HEK293 (cell line): ENCODE measurements around the gene NFATC3.

Experiments used
- EGR2 ChIP-seq: fragments of 450-650 bp; formaldehyde crosslinking; IDR thresholded peaks from 2 replicates; pipeline ENCODE4 v1.5.1; 2016; ENCODE audit warnings: low read depth, missing biosample characterization, missing genetic modification characterization
- GLIS1 ChIP-seq: fragments of 450-650 bp; formaldehyde crosslinking; IDR thresholded peaks from 2 replicates; pipeline ENCODE4 v1.5.1; 2016; ENCODE audit warnings: missing biosample characterization, missing genetic modification characterization
- GLIS2 ChIP-seq: fragments of 450-650 bp; formaldehyde crosslinking; IDR thresholded peaks from 2 replicates; pipeline ENCODE4 v1.5.1; 2016; ENCODE audit warnings: missing biosample characterization, missing genetic modification characterization
- KLF1 ChIP-seq: fragments of 450-650 bp; formaldehyde crosslinking; IDR thresholded peaks from 2 replicates; pipeline ENCODE4 v1.5.1; 2016; ENCODE audit warnings: missing biosample characterization, missing genetic modification characterization
- REST ChIP-seq: fragments of 450-650 bp; formaldehyde crosslinking; IDR thresholded peaks from 2 replicates; pipeline ENCODE4 v1.5.1; 2016; ENCODE audit warnings: missing biosample characterization, missing genetic modification characterization
- SP2 ChIP-seq: fragments of 450-650 bp; formaldehyde crosslinking; IDR thresholded peaks from 2 replicates; pipeline ENCODE4 v1.5.1; 2016; ENCODE audit warnings: missing biosample characterization, missing genetic modification characterization
- SP3 ChIP-seq: fragments of 450-650 bp; formaldehyde crosslinking; IDR thresholded peaks from 2 replicates; pipeline ENCODE4 v1.5.1; 2016; ENCODE audit warnings: missing biosample characterization, missing genetic modification characterization
- ZBTB1 ChIP-seq: fragments of 450-650 bp; formaldehyde crosslinking; IDR thresholded peaks from 2 replicates; pipeline ENCODE4 v1.5.1; 2016; ENCODE audit warnings: missing biosample characterization, missing genetic modification characterization
- ZBTB49 ChIP-seq: fragments of 450-650 bp; formaldehyde crosslinking; IDR thresholded peaks from 2 replicates; pipeline ENCODE4 v1.5.1; 2016; ENCODE audit warnings: missing biosample characterization, missing genetic modification characterization, low read depth
- ZNF138 ChIP-seq: fragments of 450-650 bp; formaldehyde crosslinking; IDR thresholded peaks from 2 replicates; pipeline ENCODE4 v1.5.1; 2016; ENCODE audit warnings: missing biosample characterization, missing genetic modification characterization, borderline replicate concordance
- ZNF157 ChIP-seq: fragments of 450-650 bp; formaldehyde crosslinking; IDR thresholded peaks from 2 replicates; pipeline ENCODE4 v1.5.1; 2016; ENCODE audit warnings: missing biosample characterization, missing genetic modification characterization
- ZNF174 ChIP-seq: fragments of 450-650 bp; formaldehyde crosslinking; IDR thresholded peaks from 2 replicates; pipeline ENCODE4 v1.5.0; 2017; ENCODE audit warnings: missing biosample characterization, mild to moderate bottlenecking, missing genetic modification characterization
- ZNF211 ChIP-seq: fragments of 450-650 bp; formaldehyde crosslinking; IDR thresholded peaks from 2 replicates; pipeline ENCODE4 v1.5.1; 2016; ENCODE audit warnings: low read depth, missing biosample characterization, missing genetic modification characterization
- ZNF223 ChIP-seq: fragments of 450-650 bp; formaldehyde crosslinking; IDR thresholded peaks from 2 replicates; pipeline ENCODE4 v1.5.1; 2016; ENCODE audit warnings: missing biosample characterization, missing genetic modification characterization
- ZNF266 ChIP-seq: fragments of 450-650 bp; formaldehyde crosslinking; IDR thresholded peaks from 2 replicates; pipeline ENCODE4 v1.5.1; 2016; ENCODE audit warnings: missing biosample characterization, missing genetic modification characterization, low read depth
- ZNF341 ChIP-seq: fragments of 450-650 bp; formaldehyde crosslinking; IDR thresholded peaks from 2 replicates; pipeline ENCODE4; 2016; ENCODE audit warnings: low read depth, missing biosample characterization, missing genetic modification characterization
- ZNF366 ChIP-seq: fragments of 450-650 bp; formaldehyde crosslinking; conservative IDR thresholded peaks from 2 replicates; pipeline ENCODE4 v1.5.1; 2016; ENCODE audit warnings: missing biosample characterization, missing genetic modification characterization
- ZNF544 ChIP-seq: fragments of 450-650 bp; formaldehyde crosslinking; IDR thresholded peaks from 2 replicates; pipeline ENCODE4 v1.5.0; 2017; ENCODE audit warnings: missing biosample characterization, missing genetic modification characterization
- ZNF558 ChIP-seq: fragments of 450-650 bp; formaldehyde crosslinking; IDR thresholded peaks from 2 replicates; pipeline ENCODE4 v1.5.1; 2016; ENCODE audit warnings: missing biosample characterization, missing genetic modification characterization
- ZNF596 ChIP-seq: fragments of 450-650 bp; IDR thresholded peaks from 2 replicates; pipeline ENCODE4 v1.5.0; 2018; ENCODE audit warnings: missing biosample characterization, mild to moderate bottlenecking, missing genetic modification characterization, moderate library complexity
- ZNF639 ChIP-seq: fragments of 450-650 bp; formaldehyde crosslinking; IDR thresholded peaks from 2 replicates; pipeline ENCODE4 v1.5.1; 2016; ENCODE audit warnings: missing biosample characterization, missing genetic modification characterization
- ZNF677 ChIP-seq: fragments of 450-650 bp; IDR thresholded peaks from 2 replicates; pipeline ENCODE4 v1.5.0; 2018; ENCODE audit warnings: missing biosample characterization, mild to moderate bottlenecking, missing genetic modification characterization, moderate library complexity
- ZNF747 ChIP-seq: fragments of 450-650 bp; formaldehyde crosslinking; IDR thresholded peaks from 2 replicates; pipeline ENCODE4 v1.5.1; 2016; ENCODE audit warnings: missing biosample characterization, missing genetic modification characterization
- ZNF792 ChIP-seq: fragments of 450-650 bp; formaldehyde crosslinking; IDR thresholded peaks from 2 replicates; pipeline ENCODE4 v1.5.1; 2016; ENCODE audit warnings: missing biosample characterization, missing genetic modification characterization
- ZSCAN23 ChIP-seq: fragments of 450-650 bp; formaldehyde crosslinking; IDR thresholded peaks from 2 replicates; pipeline ENCODE4 v1.5.1; 2016; ENCODE audit warnings: missing biosample characterization, missing genetic modification characterization
- TF ChIP-seq, protein P1 (sequence below): fragments of 450-650 bp; formaldehyde crosslinking; IDR thresholded peaks from 2 replicates; pipeline ENCODE4 v1.5.1; 2016; ENCODE audit warnings: missing biosample characterization, missing genetic modification characterization
- TF ChIP-seq, protein P2 (sequence below): fragments of 450-650 bp; formaldehyde crosslinking; IDR thresholded peaks from 2 replicates; pipeline ENCODE4 v1.5.1; 2016; ENCODE audit warnings: missing biosample characterization, missing genetic modification characterization

The NFATC3 gene

GRCh38 chr16:68084504-68085258 is 489 bp upstream of the NFATC3 start (continued):
- TF ChIP-seq, protein P1, sequence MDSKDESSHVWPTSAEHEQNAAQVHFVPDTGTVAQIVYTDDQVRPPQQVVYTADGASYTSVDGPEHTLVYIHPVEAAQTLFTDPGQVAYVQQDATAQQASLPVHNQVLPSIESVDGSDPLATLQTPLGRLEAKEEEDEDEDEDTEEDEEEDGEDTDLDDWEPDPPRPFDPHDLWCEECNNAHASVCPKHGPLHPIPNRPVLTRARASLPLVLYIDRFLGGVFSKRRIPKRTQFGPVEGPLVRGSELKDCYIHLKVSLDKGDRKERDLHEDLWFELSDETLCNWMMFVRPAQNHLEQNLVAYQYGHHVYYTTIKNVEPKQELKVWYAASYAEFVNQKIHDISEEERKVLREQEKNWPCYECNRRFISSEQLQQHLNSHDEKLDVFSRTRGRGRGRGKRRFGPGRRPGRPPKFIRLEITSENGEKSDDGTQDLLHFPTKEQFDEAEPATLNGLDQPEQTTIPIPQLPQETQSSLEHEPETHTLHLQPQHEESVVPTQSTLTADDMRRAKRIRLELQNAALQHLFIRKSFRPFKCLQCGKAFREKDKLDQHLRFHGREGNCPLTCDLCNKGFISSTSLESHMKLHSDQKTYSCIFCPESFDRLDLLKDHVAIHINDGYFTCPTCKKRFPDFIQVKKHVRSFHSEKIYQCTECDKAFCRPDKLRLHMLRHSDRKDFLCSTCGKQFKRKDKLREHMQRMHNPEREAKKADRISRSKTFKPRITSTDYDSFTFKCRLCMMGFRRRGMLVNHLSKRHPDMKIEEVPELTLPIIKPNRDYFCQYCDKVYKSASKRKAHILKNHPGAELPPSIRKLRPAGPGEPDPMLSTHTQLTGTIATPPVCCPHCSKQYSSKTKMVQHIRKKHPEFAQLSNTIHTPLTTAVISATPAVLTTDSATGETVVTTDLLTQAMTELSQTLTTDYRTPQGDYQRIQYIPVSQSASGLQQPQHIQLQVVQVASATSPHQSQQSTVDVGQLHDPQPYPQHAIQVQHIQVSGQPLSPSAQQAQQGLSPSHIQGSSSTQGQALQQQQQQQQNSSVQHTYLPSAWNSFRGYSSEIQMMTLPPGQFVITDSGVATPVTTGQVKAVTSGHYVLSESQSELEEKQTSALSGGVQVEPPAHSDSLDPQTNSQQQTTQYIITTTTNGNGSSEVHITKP = peak; percentile 86
- no peak for TF ChIP-seq ZNF174 (tag by site-specific recombination)
- TF ChIP-seq ZNF366 (tag by site-specific recombination) = 0 out of 2 replicates have a peak, but pooled peaks have one; percentile 3
- TF ChIP-seq EGR2 (tag by site-specific recombination) = no peak
- TF ChIP-seq, protein P2, sequence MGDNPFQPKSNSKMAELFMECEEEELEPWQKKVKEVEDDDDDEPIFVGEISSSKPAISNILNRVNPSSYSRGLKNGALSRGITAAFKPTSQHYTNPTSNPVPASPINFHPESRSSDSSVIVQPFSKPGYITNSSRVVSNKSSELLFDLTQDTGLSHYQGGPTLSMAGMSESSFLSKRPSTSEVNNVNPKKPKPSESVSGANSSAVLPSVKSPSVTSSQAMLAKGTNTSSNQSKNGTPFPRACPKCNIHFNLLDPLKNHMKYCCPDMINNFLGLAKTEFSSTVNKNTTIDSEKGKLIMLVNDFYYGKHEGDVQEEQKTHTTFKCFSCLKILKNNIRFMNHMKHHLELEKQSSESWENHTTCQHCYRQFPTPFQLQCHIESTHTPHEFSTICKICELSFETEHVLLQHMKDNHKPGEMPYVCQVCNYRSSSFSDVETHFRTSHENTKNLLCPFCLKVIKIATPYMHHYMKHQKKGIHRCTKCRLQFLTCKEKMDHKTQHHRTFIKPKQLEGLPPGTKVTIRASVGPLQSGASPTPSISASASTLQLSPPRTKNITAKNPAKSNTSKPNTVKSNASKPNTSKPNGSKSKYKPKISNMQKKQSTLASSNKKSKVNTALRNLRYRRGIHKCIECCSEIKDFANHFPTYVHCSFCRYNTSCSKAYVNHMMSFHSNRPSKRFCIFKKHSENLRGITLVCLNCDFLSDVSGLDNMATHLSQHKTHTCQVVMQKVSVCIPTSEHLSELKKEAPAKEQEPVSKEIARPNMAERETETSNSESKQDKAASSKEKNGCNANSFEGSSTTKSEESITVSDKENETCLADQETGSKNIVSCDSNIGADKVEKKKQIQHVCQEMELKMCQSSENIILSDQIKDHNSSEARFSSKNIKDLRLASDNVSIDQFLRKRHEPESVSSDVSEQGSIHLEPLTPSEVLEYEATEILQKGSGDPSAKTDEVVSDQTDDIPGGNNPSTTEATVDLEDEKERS (tag by site-specific recombination) = no peak
- no peak for TF ChIP-seq ZNF223
- TF ChIP-seq SP2 (tag by site-specific recombination) = peak; percentile 80
- TF ChIP-seq ZNF677 = no peak
- no peak for TF ChIP-seq REST (tag by site-specific recombination)
- no peak for TF ChIP-seq ZSCAN23 (tag by site-specific recombination)
- TF ChIP-seq ZBTB49 (tag by site-specific recombination) = no peak
- no peak for TF ChIP-seq ZNF341 (tag by site-specific recombination)
- TF ChIP-seq GLIS2 = peak; percentile 95
- TF ChIP-seq KLF1 (tag by site-specific recombination) = peak; percentile 56; the same call in 1 of the 2 replicates
- no peak for TF ChIP-seq ZNF211 (tag by site-specific recombination)
- TF ChIP-seq SP3 (tag by site-specific recombination) = peak; percentile 58
- TF ChIP-seq ZNF747 (tag by site-specific recombination) = no peak
- no peak for TF ChIP-seq ZNF558
- no peak for TF ChIP-seq ZNF544 (tag by site-specific recombination)
- TF ChIP-seq ZNF138 (tag by site-specific recombination) = no peak
- no peak for TF ChIP-seq ZBTB1 (tag by site-specific recombination)
- TF ChIP-seq ZNF596 (tag by site-specific recombination) = no peak
- no peak; the same call in 1 of the 2 replicates for TF ChIP-seq ZNF792 (tag by site-specific recombination)
- TF ChIP-seq ZNF157 (tag by site-specific recombination) = no peak
- no peak for TF ChIP-seq ZNF266 (tag by site-specific recombination)
- peak; percentile 43; the same call in 1 of the 2 replicates for TF ChIP-seq GLIS1 (tag by site-specific recombination)
- TF ChIP-seq ZNF639 (tag by site-specific recombination) = no peak
